Measurements from ENCODE around the gene ADAM15.
A peak's percentile ranks its signal among the peaks of the same experiment; 100 is the strongest.

Gene ADAM15

DNA sequence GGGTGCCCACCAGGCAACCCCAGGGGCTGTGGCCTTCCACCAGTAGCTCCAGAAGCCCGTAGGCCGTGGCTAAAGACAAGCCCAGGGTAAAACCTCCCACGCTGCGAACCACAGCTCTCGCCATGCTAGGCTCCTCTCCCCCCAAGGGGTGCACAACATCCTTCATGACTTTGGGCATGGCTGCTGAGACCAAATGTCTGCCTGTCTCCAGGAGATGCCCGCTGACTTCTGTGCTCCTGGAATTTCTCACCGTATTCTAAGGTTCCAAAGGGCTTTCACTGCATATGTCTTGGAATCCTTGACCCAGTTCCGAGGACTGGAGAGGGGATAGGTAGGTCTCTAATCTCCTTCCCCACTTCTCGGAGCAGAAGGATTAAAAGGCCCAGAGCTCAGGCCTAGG lies 17.6 kb upstream of the ADAM15 start, which contains the start of the genes DCST1 and DCST2:
Gene DCST1, plus strand, starts transcription at position 301 of the 400 bp plus-strand sequence. CDS start 213 bp downstream, outside the sequence.
Gene DCST2, minus strand, starts transcription at position 258 of the 400 bp plus-strand sequence. Its CDS starts 80 bp downstream, at position 178.
- DNase-seq, result no peak

GRCh38 chr1:155034318-155035208 lies 16.6 kb upstream of the ADAM15 start:
- no peak for DNase-seq

- DNase-seq, result no peak
These were observed 15.2 kb upstream of the ADAM15 start for GRCh38 chr1:155035936-155036335.

DNA sequence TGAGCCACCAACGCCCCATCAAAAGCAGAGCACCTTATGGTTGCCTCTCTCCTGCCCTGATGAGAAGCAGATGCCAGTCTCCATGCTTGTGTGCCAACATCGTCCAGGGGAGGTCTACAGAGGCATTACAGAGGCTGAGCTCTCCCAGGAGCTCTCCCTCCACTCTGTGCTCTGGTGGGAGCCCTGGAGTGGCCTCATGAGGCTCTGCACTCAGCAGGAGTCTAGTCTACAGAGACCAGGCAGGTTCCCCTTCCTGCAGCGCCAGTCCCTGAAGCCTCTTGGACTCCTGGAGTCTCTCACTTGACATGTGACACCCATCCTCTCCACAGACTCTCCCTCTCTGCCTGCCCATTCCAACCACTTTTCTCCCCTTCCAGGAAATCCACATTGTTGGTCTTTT lies 14.1 kb upstream of the ADAM15 start:
- no peak for DNase-seq

DNA sequence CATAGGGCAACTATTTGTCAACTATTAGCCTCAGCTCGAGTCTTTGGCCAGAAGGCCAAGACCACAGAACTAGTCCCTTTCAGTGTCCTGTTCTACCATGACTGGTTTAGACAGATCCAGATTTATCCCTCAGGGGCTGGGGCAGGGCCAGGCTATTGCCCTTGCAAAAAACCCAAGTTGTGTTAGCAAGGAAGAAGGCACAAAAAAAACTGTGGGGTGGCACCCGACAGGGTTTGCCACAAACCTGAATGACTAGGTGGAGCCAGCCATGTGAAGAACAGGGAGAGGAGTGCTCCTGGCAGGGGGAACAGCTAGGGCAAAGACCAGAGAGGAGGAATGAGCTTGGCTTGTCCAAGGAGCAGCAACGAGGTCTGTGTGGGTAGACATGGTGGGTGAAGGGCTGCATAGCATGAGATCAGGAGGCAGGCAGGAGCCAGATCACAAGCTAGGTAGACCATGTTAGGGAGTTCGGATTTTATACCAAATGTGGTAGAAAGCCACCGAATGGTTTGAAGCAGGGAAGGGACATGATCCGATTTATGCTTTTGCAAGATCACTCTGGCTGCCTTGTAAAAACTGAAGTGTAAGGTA lies 13.2 kb upstream of the ADAM15 start:
- no peak for DNase-seq

DNA sequence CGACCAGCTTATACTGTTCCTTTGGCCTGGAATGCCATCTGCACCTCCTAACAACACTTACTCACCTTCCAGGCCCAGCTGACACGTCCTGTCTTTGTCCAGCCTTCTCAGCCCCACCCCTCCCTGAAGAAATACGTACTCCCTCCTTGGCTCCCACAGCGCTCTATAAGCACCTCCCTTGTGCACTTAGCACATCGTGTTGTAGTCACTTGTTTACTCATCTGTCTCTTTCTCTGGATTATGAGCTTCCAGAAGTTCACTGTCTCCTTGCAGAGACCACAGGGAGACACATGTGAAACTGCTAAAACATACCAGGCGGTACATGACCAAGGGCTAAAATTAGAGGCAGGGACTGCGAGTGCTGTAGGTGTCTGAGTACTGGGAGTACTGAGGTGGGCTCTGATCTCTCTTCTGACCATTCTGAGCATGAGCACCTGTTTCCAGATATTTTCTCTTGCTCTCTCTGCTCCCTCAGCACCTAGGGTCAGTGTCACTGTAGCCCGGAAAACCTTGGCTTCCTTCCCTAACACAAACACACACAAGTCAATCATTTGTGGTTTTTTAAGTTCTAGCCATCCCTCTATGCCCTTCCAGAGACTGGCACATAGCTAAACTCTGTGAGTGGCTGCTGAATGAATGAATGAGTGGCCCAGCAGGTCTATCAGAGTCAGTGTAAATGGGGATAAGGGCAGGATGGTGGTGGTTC lies 12.4 kb upstream of the ADAM15 start:
- DNase-seq, result no peak

DNA sequence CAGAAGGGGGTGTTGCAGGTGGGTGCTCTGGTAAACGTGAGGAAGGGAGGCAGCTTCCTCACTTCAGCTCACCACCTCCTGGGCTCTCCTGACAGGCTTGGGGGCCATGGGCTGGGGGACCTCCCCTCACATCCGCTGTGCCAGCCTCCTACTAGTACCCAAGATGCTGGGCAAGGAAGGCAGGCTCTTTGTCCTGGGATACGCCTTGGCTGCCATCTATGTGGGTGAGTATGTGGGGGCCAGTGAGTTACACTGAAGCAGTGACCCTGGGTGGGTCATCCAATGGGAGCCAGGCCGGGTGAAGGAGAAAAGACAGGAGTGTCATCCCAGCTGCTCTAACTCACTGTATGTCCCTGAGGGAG lies 11.8 kb upstream of the ADAM15 start:
- DNase-seq, result no peak

GRCh38 chr1:155040358-155041093 lies 10.6 kb upstream of the ADAM15 start:
- no peak for DNase-seq

- DNase-seq, result no peak
These were observed 8.3 kb upstream of the ADAM15 start for GRCh38 chr1:155042789-155043188.

GRCh38 chr1:155043301-155043702 lies 7.8 kb upstream of the ADAM15 start:
- no peak for DNase-seq

DNA sequence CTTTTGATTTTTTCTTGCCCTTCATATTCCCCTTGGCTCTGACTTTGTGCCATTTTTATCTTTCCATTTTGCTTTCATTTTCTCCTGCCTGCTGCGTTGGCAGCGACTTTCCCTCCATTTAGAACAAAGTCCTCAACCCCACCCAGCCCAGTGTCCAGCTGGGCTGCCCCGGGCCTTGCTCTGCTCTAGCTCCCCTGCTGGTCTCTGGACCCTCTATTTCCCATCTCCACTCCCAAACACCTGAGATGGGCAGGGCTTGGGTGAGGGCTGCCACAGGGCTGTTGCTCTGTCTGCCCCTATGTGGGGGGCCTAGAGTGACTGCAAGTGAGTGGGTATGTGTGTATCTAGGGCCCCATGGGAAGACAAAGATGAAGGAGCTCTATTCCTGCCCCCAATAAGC lies 7.3 kb upstream of the ADAM15 start:
- no peak for DNase-seq

GRCh38 chr1:155044365-155044764 lies 6.8 kb upstream of the ADAM15 start:
- DNase-seq, result no peak

- DNase-seq, result peak; percentile 47
These were observed 6.1 kb upstream of the ADAM15 start for GRCh38 chr1:155044812-155045657.

- no peak for DNase-seq
These were observed 2.4 kb upstream of the ADAM15 start for GRCh38 chr1:155048449-155049334.

DNA sequence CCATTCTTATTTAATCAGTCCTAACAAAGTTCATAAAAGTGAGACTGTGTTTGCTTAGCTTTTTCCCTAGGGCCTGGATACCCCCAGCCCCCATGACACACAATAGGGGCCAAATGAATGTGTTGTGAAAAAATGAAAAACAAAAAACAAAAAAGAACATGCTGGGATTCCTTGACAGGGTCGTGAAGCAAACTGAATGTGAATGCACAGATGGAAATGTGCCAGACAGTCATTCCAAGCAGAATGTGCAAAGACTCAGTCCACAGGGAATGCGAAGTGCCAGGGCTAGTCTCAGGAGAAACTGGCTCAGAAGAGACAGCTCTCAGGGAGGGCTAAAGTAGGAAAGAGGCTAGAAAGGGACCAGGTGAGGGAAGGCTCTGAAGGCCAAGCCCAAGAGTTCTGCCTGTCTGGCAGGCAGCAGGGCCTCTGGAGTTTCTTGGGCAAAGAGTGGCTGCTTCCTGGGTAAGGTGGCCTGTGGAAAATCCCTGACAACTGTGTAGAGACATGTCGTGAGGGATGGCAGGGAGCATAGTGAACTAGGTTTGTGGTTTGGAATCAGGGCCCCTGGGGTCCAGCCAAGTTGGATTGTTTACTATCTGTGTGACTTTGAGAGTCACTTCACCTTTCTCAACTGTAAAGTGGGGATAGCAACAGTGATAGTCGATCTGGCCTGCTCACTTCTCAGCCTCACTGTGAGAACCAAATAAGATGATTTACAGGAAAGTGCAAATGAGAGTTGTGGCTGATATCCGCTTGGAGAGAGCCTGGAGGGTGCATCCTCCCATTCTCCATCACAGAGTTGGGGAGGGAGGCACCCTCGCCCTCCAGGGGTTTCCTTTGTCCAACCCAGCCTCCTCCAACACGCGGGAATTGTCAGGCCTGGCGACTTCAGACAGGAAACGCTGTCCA lies 1.2 kb upstream of the ADAM15 start:
- no peak for DNase-seq

DNA sequence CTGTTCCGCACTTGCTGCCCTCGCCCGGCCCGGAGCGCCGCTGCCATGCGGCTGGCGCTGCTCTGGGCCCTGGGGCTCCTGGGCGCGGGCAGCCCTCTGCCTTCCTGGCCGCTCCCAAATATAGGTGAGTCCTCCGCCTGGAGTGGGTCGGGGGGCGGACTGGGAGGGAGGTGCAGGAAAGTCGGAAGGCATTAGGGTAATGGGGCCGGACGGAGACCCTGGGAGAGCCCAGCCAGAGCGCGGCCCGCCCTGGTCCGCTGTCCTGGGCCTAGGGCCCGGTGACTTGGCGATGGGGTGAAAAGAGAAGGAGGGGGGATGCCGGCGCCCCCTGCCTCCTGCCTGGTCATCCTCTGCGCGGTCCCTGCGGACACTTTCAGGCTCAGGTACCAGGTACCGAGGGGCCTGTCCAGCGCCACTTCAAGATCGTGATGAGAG lies 243 bp downstream of the ADAM15 start:
- no peak for DNase-seq

DNA sequence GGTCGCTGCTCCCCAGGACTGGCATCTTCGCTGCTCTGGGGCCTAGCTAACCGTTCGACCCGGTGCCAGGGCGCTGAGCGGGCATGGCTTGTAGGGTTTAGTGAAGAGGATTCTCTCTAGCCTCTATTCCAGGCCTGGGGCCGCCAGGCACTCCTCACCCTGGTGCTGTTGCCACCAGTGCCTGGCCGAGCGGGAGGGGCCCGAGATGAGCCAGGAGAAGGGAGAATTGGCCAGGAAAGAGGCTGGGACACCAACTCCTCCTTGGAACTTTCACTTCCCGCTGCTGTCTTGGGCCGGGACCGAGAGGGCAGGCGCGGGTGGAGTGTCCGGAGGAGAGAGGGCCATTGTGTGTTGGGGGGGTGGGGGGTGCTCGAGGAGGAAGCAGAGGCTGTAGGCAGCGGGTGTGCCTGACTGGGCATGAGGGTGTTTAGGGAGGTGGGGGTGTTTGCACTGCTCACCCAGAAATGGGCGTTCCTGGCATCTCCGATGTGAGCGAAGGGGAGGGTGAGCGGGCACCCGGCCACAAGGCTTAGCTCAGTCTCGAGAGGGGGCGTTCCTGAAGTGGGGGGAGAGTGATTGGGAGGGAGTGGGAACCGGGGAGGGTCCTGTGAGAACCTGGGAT lies 772 bp downstream of the ADAM15 start:
- peak; percentile 27 for DNase-seq

GRCh38 chr1:155052439-155053395 lies 1.6 kb downstream of the ADAM15 start:
- DNase-seq, result no peak

All from activated effector memory CD4-positive, alpha-beta T cell treated with Interleukin-2 at 50 U/mL for 16 hours (primary cell).